Panc1 (cell line): ENCODE measurements around the gene THPO. TPM values are rescaled to one million over a fixed set of nuclear protein-coding genes. Genes with fewer than 3 reads are reported as not detected.

Experiments used
- ATAC-seq: fragments of 200-7000 bp; cut with Tn5 transposase; 2 replicates; pipeline ENCODE4 v1.9.1; 2020; ENCODE audit warnings: mild to moderate bottlenecking, moderate library complexity
- BruUV-seq: library from RNA; stranded (reverse); fragments of 400-500 nt; replicated peaks from 2 replicates; lab custom pipeline; 2021; lab: Mats Ljungman, UMichigan
- CTCF ChIA-PET: fragments of 300-600 bp; sonication (Branson Sonifier 250); formaldehyde crosslinking; loops from one replicate; lab custom pipeline; 2022; ENCODE audit warnings: antibody characterized with exemption; lab: Charles Lee
- POLR2A ChIA-PET: fragments of 300-600 bp; sonication (Branson Sonifier 250); formaldehyde crosslinking; loops from one replicate; lab custom pipeline; 2022; ENCODE audit warnings: antibody characterized with exemption; lab: Charles Lee
- DNase-seq: peaks from one replicate; pipeline ENCODE4 v3.0.0-alpha.2; 2010; ENCODE audit warnings: low read depth, low spot score
- H3K27ac ChIP-seq: 2 replicates; pipeline ENCODE4 v1.5.1; 2011; ENCODE audit warnings: mild to moderate bottlenecking, low read length, inconsistent platforms
- H3K27me3 ChIP-seq: fragments of 200-500 bp; sonication (Bioruptor generic); 2 replicates; pipeline ENCODE4 v1.6.0; 2014; ENCODE audit warnings: low read length, inconsistent platforms; ENCODE audit not compliant: control insufficient read depth, insufficient read depth
- H3K36me3 ChIP-seq: fragments of 200-500 bp; sonication (Bioruptor generic); 2 replicates; pipeline ENCODE4 v1.5.1; 2014; ENCODE audit warnings: inconsistent platforms, mild to moderate bottlenecking, low read length, moderate library complexity; ENCODE audit not compliant: control insufficient read depth, insufficient read depth
- H3K4me1 ChIP-seq: 2 replicates; pipeline ENCODE4 v1.5.1; 2011; ENCODE audit warnings: inconsistent platforms, mild to moderate bottlenecking, low read length, moderate library complexity; ENCODE audit not compliant: control insufficient read depth, insufficient read depth
- H3K4me3 ChIP-seq, 2 experiments: 2 replicates each; pipeline ENCODE4 v1.5.1; 2011 to 2012; ENCODE audit warnings: low read depth in 2 of 2, low read length in 2 of 2, mild to moderate bottlenecking in 2 of 2, inconsistent platforms in 1 of 2, moderate library complexity in 1 of 2
- H3K9me3 ChIP-seq: fragments of 200-500 bp; sonication (Bioruptor generic); 2 replicates; pipeline ENCODE4 v1.5.1; 2014; ENCODE audit warnings: low read depth, mild to moderate bottlenecking, inconsistent platforms, low read length, moderate library complexity; ENCODE audit not compliant: control insufficient read depth, insufficient read depth
- POLR2AphosphoS5 ChIP-seq: IDR thresholded peaks from 2 replicates; pipeline ENCODE4 v1.6.1; 2012; ENCODE audit warnings: mild to moderate bottlenecking, low read depth, low read length, moderate library complexity
- REST ChIP-seq, 2 experiments: IDR thresholded peaks; 2 replicates each; pipeline ENCODE4 v1.6.1; 2011 to 2012; ENCODE audit warnings: low read depth in 2 of 2, control low read depth in 1 of 2, low read length in 1 of 2, mild to moderate bottlenecking in 1 of 2, moderate library complexity in 1 of 2; ENCODE audit not compliant: insufficient read depth in 1 of 2
- SIN3A ChIP-seq: IDR thresholded peaks from 2 replicates; pipeline ENCODE4 v1.6.1; 2012; ENCODE audit warnings: low read depth, mild to moderate bottlenecking, low read length, moderate library complexity, borderline replicate concordance; ENCODE audit not compliant: insufficient read depth
- TCF7L2 ChIP-seq: IDR thresholded peaks from 2 replicates; pipeline ENCODE4 v1.6.1; 2011; ENCODE audit warnings: mild to moderate bottlenecking, low read depth, low read length, inconsistent platforms
- in situ Hi-C: cut with HindIII; loops from 2 replicates; pipeline ENCODE4 v1.10.0; 2016; ENCODE audit warnings: low sequenced_read_pairs, low pct_unique_long_range_greater_than_20kb
- intact Hi-C: fragments of 100-400 bp; cut with micrococcal nuclease; formaldehyde crosslinking; loops from one replicate; pipeline ENCODE4 v1.10.0; 2022; ENCODE audit not compliant: unreplicated experiment
- total RNA-seq: library from RNA; stranded (reverse); gene quantifications from one replicate; pipeline ENCODE4 v1.2.1, GENCODE V29; 2021; ENCODE audit not compliant: unreplicated experiment
- TF ChIP-seq, protein P1 (sequence below): fragments of 450-650 bp; IDR thresholded peaks from 2 replicates; pipeline ENCODE4 v1.5.1; 2017; ENCODE audit warnings: mild to moderate bottlenecking

The THPO gene
- total RNA-seq, 1 experiment from 2014 or later: not detected

- Histone ChIP-seq H3K4me3 (no peak overlapping the region), H3K9me3 (no peaks in the 10 kb centered on the region), H3K4me1 (no peaks in the 10 kb centered on the region), H3K36me3 (no peaks in the 10 kb centered on the region), H3K27ac (no peak overlapping the region), H3K27me3 (peaks cover 6% of the 10 kb centered on the region; the same call in 1 of the 2 replicates)
- intact Hi-C loops (no loop called here), in situ Hi-C loops (no loop called here)
- CTCF ChIA-PET: no interaction called here
- DNase-seq (no peak), ATAC-seq (no peak)
- TF ChIP-seq SIN3A: no peak
- TF ChIP-seq REST (IDR thresholded peaks at IDR 0.05; ENCODE audit: insufficient read depth in 1 of 2, low read depth in 2 of 2, low read length in 1 of 2): no peak
- TF ChIP-seq POLR2AphosphoS5: no peak
- TF ChIP-seq TCF7L2: no peak
- TF ChIP-seq, protein P1, sequence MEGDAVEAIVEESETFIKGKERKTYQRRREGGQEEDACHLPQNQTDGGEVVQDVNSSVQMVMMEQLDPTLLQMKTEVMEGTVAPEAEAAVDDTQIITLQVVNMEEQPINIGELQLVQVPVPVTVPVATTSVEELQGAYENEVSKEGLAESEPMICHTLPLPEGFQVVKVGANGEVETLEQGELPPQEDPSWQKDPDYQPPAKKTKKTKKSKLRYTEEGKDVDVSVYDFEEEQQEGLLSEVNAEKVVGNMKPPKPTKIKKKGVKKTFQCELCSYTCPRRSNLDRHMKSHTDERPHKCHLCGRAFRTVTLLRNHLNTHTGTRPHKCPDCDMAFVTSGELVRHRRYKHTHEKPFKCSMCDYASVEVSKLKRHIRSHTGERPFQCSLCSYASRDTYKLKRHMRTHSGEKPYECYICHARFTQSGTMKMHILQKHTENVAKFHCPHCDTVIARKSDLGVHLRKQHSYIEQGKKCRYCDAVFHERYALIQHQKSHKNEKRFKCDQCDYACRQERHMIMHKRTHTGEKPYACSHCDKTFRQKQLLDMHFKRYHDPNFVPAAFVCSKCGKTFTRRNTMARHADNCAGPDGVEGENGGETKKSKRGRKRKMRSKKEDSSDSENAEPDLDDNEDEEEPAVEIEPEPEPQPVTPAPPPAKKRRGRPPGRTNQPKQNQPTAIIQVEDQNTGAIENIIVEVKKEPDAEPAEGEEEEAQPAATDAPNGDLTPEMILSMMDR: no peak
- POLR2A ChIA-PET: no interaction called here
- BruUV-seq: no TSS peak
Measured at GRCh38 chr3:184384342-184384741, 6.3 kb upstream of the THPO start.

- ChIA-PET POLR2A (no interaction called here), CTCF (no interaction called here)
- in situ Hi-C loops: no loop called here
- Histone ChIP-seq H3K4me3 (no peak overlapping the region), H3K27ac (no peak overlapping the region), H3K4me1 (no peaks in the 10 kb centered on the region), H3K9me3 (no peaks in the 10 kb centered on the region), H3K27me3 (peaks cover 8% of the 10 kb centered on the region; the same call in 1 of the 2 replicates), H3K36me3 (no peaks in the 10 kb centered on the region)
- intact Hi-C loops: no loop called here
- DNase-seq: no peak
- BruUV-seq: no TSS peak
- no peak for TF ChIP-seq REST (IDR thresholded peaks at IDR 0.05; ENCODE audit: insufficient read depth in 1 of 2, low read depth in 2 of 2, low read length in 1 of 2)
- TF ChIP-seq, protein P1: no peak
- TF ChIP-seq POLR2AphosphoS5: no peak
- TF ChIP-seq TCF7L2: no peak
- TF ChIP-seq SIN3A: no peak
- peak; percentile 12 for ATAC-seq
Measured at GRCh38 chr3:184383033-184383740, 5.2 kb upstream of the THPO start.
